Fibroblast of lung (primary cell): ENCODE measurements around the gene CHP2. TPM values are rescaled to one million over a fixed set of nuclear protein-coding genes. Genes with fewer than 3 reads are reported as not detected.

Experiments
- DNase-seq, 2 donors: peaks; one replicate each; pipeline versions ENCODE4 v3.0.0 to v3.0.0-alpha.2; 2010; ENCODE audit warnings: low read depth in 2 of 2
- H2AFZ ChIP-seq: 2 replicates; pipeline ENCODE4 v1.5.1; 2012; ENCODE audit warnings: low read length, control low read depth, inconsistent platforms
- H3K27ac ChIP-seq: 2 replicates; pipeline ENCODE4 v1.5.1; 2011; ENCODE audit warnings: low read length, control low read depth; ENCODE audit not compliant: insufficient read depth
- H3K27me3 ChIP-seq: 2 replicates; pipeline ENCODE4 v1.5.1; 2011; ENCODE audit warnings: mild to moderate bottlenecking, low read length; ENCODE audit not compliant: control insufficient read depth, insufficient read depth
- H3K36me3 ChIP-seq: 2 replicates; pipeline ENCODE4 v1.5.1; 2011; ENCODE audit warnings: low read length; ENCODE audit not compliant: control insufficient read depth, insufficient read depth
- H3K4me1 ChIP-seq: 2 replicates; pipeline ENCODE4 v1.5.1; 2011; ENCODE audit warnings: low read length; ENCODE audit not compliant: control insufficient read depth, insufficient read depth; ENCODE audit errors: extremely low read depth
- H3K4me2 ChIP-seq: 2 replicates; pipeline ENCODE4 v1.5.1; 2011; ENCODE audit warnings: low read length, control low read depth; ENCODE audit not compliant: insufficient read depth; ENCODE audit errors: extremely low read depth
- H3K4me3 ChIP-seq, 4 experiments: fragments of 200-600 bp in 1 of 4; sonication (generic) in 1 of 4; replicated peaks in 1 of 4; 2 replicates each; pipeline ENCODE4 v1.5.1; 2011 to 2016; ENCODE audit warnings: low read length in 4 of 4, low read depth in 3 of 4, mild to moderate bottlenecking in 3 of 4, control low read depth in 2 of 4, inconsistent platforms in 1 of 4, mixed read lengths in 1 of 4; ENCODE audit not compliant: insufficient read depth in 1 of 4; ENCODE audit errors: control extremely low read depth in 1 of 4
- H3K79me2 ChIP-seq: 2 replicates; pipeline ENCODE4 v1.5.1; 2012; ENCODE audit warnings: mild to moderate bottlenecking, low read length, inconsistent platforms; ENCODE audit not compliant: control insufficient read depth, insufficient read depth
- H3K9ac ChIP-seq: 2 replicates; pipeline ENCODE4 v1.5.1; 2011; ENCODE audit warnings: mild to moderate bottlenecking, low read length, control low read depth; ENCODE audit not compliant: insufficient read depth
- H3K9me3 ChIP-seq: 2 replicates; pipeline ENCODE4 v1.5.1; 2012; ENCODE audit warnings: low read depth, low read length; ENCODE audit not compliant: control insufficient read depth, insufficient read depth
- H4K20me1 ChIP-seq: 2 replicates; pipeline ENCODE4 v1.5.1; 2011; ENCODE audit warnings: low read length; ENCODE audit not compliant: control insufficient read depth, insufficient read depth; ENCODE audit errors: extremely low read depth
- EZH2 ChIP-seq: IDR thresholded peaks from 2 replicates; pipeline ENCODE4 v1.5.1; 2012; ENCODE audit warnings: low read length, control low read depth, mild to moderate bottlenecking; ENCODE audit errors: missing control alignments
- polyA plus RNA-seq, 2 donors: library from polyadenylated mRNA; depleted of rRNA in 1 of 2; stranded (reverse) in 1 of 2; unstranded in 1 of 2; fragments of >200 nt; gene quantifications; 2 replicates each; pipeline ENCODE4 v1.2.1, GENCODE V29; 2011 to 2012; ENCODE audit warnings: missing spikeins in 1 of 2
- total RNA-seq: library from RNA; depleted of rRNA; stranded (reverse); fragments of >200 nt; gene quantifications from 2 replicates; pipeline ENCODE4 v1.2.1, GENCODE V29; 2014
- TF ChIP-seq, protein P1 (sequence below), 2 donors: IDR thresholded peaks in 1 of 2; conservative IDR thresholded peaks in 1 of 2; 1 replicate in 1 of 2; 2 replicates in 1 of 2; pipeline ENCODE4 v1.5.1; 2011 to 2012; ENCODE audit warnings: low read length in 2 of 2, control low read depth in 1 of 2, inconsistent platforms in 1 of 2, low read depth in 1 of 2, mild to moderate bottlenecking in 1 of 2

Gene CHP2
- total and polyA plus RNA-seq, 2 donors (not counting 1 experiment from before 2014, with no cell fraction given) = not detected

DNA sequence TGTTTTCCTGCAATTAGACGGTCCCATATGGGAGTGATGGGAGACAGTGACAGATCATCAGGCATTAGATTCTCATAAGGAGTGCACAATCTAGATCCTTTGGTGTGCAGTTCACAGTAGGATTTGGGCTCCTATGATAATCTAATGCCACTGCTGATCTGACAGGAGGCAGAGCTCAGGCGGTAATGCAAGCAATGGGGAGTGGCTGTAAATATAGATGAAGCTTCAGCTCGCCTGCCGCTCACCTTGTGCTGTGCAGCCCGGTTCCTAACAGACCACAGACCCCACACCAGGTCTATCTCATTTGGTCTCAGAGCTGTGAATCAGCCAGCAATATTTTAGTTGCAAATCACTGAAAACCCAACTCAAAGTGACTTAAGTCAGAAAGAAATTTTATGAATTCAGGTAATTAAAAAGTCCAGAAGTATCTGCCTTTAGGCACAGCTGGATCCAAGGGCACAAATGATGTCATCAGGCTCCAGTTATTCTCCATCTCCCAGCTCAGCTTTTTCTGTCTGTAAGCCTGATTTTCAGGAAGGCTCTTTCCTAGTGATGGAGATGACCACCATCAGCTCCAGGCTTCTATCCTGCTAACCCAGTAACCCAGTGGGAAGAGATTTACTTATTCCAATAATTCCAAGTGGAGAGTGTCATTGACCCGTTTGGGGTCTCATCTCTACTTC is 3.3 kb downstream of the CHP2 start:
- Histone ChIP-seq H3K27me3 (no peaks in the 10 kb centered on the region), H3K9ac (no peak overlapping the region), H3K36me3 (no peaks in the 10 kb centered on the region)

GRCh38 chr16:23765933-23766332 is 11.1 kb downstream of the CHP2 start:
- Histone ChIP-seq H2AFZ (no peak overlapping the region), H3K4me2 (no peak overlapping the region), H3K4me3 (no peak overlapping the region), H3K79me2 (no peaks in the 10 kb centered on the region), H3K9me3 (no peaks in the 10 kb centered on the region), H3K27me3 (no peaks in the 10 kb centered on the region), H3K36me3 (no peaks in the 10 kb centered on the region), H3K9ac (no peak overlapping the region), H3K4me1 (no peaks in the 10 kb centered on the region), H3K27ac (no peak overlapping the region), H4K20me1 (no peaks in the 10 kb centered on the region)
- TF ChIP-seq, protein P1, sequence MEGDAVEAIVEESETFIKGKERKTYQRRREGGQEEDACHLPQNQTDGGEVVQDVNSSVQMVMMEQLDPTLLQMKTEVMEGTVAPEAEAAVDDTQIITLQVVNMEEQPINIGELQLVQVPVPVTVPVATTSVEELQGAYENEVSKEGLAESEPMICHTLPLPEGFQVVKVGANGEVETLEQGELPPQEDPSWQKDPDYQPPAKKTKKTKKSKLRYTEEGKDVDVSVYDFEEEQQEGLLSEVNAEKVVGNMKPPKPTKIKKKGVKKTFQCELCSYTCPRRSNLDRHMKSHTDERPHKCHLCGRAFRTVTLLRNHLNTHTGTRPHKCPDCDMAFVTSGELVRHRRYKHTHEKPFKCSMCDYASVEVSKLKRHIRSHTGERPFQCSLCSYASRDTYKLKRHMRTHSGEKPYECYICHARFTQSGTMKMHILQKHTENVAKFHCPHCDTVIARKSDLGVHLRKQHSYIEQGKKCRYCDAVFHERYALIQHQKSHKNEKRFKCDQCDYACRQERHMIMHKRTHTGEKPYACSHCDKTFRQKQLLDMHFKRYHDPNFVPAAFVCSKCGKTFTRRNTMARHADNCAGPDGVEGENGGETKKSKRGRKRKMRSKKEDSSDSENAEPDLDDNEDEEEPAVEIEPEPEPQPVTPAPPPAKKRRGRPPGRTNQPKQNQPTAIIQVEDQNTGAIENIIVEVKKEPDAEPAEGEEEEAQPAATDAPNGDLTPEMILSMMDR (conservative IDR thresholded peaks at IDR 0.05 in 1 of 2, IDR thresholded peaks at IDR 0.05 in 1 of 2; ENCODE audit: low read depth in 1 of 2, low read length in 2 of 2) = no peak
- no peak for TF ChIP-seq EZH2
- no peak for DNase-seq

More for the DNA sequence above, 3.3 kb downstream of the CHP2 start:
- TF ChIP-seq EZH2 = no peak
- TF ChIP-seq, protein P1 (conservative IDR thresholded peaks at IDR 0.05 in 1 of 2, IDR thresholded peaks at IDR 0.05 in 1 of 2; ENCODE audit: low read depth in 1 of 2, low read length in 2 of 2) = no peak
- Histone ChIP-seq H2AFZ (no peak overlapping the region), H3K4me3 (no peak overlapping the region), H4K20me1 (no peaks in the 10 kb centered on the region), H3K79me2 (no peaks in the 10 kb centered on the region), H3K4me2 (no peak overlapping the region), H3K27ac (no peak overlapping the region), H3K4me1 (no peaks in the 10 kb centered on the region), H3K9me3 (no peaks in the 10 kb centered on the region)
- DNase-seq = no peak

- no peak for DNase-seq
- Histone ChIP-seq H3K4me1 (no peaks in the 10 kb centered on the region), H3K36me3 (no peaks in the 10 kb centered on the region), H2AFZ (no peak overlapping the region), H3K79me2 (no peaks in the 10 kb centered on the region), H3K27ac (no peak overlapping the region), H3K4me2 (no peak overlapping the region), H4K20me1 (no peaks in the 10 kb centered on the region), H3K9me3 (no peaks in the 10 kb centered on the region), H3K9ac (no peak overlapping the region), H3K4me3 (no peak overlapping the region), H3K27me3 (no peaks in the 10 kb centered on the region)
- TF ChIP-seq EZH2 = no peak
- TF ChIP-seq, protein P1 (conservative IDR thresholded peaks at IDR 0.05 in 1 of 2, IDR thresholded peaks at IDR 0.05 in 1 of 2; ENCODE audit: low read depth in 1 of 2, low read length in 2 of 2) = no peak
Observed at GRCh38 chr16:23768581-23768980, 13.8 kb downstream of the CHP2 start.
